NCI-H1048 (cell line): ENCODE results near the gene OVAAL.
A peak's percentile ranks its signal among the peaks of the same experiment; 100 is the strongest.

Experiments
- DNase-seq: peaks from one replicate; lab custom pipeline; 2025; lab: John Stamatoyannopoulos, UW

The OVAAL gene

DNA sequence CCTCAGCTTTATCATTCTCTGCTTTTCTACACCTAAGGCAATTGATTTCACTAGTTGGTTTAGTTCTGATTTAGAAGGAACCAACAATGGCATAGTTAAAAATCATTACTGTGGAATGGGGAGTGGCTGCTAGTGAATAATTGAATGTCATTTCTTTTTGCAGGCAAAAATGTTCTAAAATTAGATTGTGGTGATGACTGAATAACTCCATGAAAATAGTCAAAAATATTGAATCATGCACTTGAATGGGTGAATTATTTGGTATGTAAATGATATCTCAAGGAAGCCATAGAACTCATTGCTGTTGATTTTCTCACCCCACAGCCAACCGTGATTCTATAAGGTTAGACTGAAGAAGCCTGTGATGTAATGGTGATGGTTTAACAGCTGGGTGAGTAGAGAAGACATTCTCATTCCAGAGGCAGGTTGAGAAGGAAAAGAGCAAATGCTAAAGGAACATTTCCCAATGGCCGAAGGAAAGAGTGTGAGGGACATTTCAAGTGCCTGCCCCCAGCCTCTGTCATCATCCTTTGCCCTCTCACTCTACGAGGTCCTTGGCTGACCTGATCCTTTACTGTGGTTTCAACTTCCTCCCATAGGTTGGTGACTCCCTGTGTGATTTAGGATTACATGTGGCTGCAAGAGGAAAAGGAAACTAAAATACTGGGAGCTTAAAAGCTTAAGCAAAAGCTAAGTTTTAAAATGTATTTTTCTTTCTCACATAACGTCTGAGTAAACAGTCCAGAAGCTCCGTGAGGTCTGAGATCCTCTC is 12.5 kb downstream of the OVAAL start:
- no peak for DNase-seq

DNA sequence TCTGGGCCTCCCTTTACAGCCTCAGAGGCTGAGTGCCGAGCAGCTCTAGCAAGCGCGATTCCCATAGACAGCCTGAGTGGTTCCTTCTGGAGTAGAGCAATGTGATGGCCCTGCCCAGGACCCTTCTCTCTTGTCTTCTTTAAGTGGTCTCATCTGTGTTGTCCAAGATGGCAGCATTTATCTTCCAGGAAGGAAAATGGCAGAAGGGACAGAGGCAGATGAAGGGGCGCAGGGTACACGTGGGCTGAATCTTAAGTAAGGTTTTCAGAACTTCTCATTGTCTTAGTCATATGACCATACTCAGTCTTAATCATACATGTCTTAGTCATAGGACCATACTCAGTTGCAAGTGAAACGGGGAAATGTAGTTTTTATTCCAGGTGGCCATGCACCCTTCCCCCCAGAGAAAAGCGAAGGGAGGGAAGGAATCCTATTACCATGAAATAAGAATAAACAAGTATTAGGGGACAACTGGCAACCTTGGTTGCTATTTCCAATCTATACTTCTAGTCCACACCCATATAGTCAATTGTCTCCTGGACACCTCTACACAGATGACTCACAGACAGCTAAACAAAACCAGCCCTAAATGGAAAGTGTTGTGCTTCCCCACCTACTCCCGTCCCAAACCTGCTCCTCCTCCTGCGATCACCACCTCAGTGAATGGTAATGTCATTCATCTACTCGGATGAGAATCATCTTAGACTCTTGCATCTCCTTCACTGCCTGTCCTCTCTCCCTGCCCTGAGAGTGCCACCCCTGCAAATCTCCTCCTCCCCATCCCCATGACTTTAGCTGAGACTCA is 13.3 kb downstream of the OVAAL start:
- no peak for DNase-seq

DNA sequence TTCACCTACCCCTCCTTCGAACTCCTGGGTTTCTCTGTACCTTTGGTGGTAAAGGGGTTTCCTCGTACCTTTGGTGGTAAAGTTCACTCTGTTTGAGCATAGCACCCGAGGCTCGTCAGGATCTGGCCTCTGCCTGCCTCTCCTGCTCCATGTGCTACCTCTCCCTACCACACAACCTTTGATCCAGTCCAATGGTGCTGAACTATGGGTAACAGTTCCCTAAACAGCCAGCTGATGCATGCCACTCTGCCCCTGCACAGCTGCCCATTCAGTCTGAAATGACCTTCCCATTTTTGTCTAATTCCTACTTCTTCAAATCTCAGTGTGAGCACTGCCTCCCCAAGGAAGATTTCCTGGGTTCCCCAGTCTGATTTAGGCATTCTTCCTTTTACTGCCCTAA is 14.0 kb downstream of the OVAAL start:
- no peak for DNase-seq

DNA sequence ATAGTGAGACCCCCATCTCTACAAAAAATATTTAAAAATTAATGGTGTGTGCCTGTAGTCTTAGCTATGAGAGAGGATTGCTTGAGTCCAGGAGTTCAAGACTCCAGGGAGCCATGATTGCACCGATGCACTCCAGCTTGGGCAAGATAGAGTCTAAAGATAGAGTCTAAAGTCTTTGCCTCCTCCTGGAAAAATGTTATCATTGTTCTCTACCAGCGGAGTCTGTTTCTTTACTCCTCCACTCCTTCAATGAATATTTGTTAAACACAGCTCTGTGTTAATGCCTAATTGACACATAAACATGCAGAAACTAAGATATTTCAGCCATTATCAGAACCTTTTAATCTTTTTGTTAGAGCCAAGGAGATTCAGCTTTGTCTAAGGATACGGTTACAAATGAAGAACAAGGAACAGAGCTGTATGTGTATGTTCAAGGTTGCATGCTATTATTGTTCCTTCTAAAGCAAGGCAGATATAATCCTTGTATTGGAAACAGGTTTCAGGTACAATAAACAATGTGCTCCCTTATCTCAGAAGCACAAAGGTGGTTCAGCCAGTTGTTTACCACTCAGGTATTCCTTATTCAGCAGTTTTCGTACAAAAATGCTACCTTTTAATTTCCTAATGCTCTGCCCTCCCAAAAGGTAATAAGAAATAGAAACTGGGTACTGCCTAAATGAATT is 15.4 kb downstream of the OVAAL start:
- DNase-seq = peak; percentile 66

DNA sequence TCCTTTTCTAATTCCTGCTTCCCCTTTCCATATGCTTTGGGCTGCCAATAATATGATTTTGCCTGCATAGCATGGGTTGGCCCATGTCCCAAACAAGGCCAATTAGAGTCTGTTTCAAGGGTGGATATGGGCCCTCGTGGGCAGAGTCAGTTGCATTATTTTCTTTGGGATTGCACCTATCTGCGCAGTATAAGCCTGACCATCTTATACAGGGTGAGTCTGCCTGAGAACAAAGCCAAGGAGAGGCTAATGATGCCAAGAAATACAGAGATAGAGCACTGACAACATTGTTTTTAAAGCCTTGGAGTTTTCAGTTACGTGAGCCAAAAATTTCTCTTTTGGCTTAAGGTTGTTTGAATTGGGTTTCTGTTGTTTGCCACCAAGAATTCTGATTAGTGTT is 18.6 kb downstream of the OVAAL start:
- DNase-seq = no peak

DNA sequence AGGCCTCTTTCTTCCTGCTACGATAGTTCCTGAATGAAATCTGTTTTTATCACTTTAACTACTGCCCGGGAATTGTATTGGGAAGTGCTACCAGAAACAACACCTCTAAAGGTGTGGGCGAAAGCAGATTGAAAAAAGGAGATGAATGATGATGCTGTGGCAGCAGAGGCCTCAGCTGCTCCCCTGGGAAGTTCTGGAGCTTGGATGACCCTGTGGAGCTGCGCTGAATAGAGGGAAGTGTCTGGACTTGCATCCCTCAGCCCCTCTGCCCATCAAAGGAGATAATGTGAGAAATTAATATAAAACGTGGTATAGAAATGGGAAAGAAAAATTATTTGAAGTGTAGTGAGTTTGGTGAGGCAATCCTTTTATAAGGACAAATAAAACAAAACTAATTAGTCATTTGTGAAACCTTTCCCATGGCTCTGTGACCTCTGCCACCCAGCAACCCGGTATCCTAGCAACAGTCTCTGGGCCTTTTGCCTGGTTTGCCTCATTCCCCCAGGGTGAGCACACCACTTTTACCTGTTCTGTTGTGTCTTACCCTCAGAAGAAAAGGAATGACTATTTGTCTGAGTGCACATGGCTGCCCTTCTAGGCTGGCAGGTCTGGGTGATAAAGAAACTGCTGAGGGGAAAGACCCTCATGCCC is 21.3 kb downstream of the OVAAL start:
- no peak for DNase-seq

DNA sequence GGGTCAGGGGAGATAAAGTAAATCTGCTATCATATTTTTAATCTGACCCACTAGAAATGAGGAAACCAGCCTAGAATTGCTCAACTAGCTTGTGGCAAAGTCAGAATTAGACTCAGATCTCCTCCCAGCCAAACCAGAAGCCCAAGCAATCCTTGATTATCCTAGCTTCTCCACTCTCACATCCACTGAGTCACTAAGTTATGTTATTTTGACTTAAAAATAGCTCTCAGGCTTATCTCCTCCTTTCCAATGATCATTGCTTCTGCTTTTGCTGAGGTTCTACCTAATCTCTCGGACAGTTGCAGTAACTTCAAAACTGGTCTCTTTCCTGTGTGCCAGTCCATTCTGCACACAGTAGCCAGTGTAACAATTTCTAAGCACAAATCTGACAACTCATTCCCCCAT is 22.9 kb downstream of the OVAAL start:
- DNase-seq = no peak

DNA sequence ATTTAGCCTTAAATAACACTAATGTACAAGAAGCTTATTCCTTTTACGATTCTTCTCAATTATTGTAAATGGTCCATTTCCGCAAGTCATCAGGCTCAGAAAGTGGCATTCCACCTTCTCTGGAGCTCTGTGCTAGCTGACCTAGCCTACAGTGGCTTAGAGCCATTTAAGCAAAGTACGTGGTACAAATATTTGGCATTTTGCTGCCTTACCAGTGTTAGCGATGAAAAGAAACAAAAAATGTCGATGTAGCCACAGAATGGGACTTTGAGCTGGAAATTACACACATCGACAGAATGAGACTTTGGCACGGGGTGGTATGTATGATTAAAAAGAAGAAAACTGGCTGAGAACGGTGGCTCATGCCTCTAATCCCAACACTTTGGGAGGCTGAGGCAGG is 26.1 kb downstream of the OVAAL start:
- no peak for DNase-seq

DNA sequence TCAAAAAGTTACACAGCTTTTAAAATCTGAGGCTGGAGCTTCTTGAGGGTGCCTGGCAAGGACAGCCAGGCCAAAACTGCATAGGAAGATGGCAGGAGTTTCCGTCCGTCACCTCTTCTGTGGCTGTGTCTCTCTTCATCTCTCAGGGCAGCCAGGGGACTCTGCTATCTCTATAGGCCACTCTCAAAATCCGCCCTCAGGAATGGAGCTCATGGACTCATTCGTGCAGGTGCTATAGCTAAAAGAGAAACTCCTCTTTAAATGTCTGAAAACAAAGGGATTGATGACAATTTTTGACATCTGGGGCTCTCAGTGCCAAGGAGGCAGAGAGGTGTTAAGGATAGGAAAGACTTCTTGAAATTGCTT is 27.2 kb downstream of the OVAAL start:
- no peak for DNase-seq

DNA sequence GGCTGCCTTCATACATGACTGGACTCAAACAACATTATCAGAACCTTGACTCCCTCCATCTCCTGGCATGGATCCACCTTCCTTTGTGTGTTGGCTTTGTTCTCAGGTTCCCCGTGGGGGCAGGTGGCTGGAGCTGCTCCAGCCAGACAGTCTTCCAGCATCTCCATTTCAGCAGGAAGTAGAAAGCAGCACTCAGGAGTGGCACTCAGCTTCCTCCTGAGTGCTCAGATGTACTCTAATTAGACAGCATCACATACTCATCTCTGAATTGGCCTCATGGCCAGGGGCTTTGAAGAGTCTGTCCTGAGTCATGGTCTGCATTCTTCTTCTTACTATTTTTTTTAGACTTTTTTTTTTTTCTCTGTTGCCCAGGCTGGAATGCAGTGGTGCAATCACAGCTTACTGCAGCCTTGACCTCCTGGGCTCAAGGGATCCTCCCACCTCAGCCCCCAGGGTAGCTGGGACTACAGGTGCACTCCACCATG is 27.9 kb downstream of the OVAAL start:
- no peak for DNase-seq

DNA sequence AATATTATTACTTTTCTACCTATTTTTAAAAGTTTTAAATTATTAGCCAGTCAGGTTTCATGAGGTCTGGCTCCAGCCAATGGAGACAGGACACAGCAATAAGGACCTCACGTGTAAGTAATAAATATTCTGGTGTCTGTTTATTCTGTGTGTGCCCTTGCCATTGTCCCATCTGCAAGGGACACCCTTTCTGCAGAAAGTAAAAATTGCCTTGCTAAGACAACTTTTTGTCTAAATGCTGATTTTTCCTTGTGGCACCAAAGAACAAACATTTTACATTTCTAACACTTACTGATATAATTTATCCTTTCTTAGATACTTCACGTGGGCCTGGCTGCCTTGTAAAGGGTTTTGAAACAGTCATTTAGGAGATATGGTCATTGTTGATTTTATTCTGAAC is 29.4 kb downstream of the OVAAL start:
- DNase-seq = no peak

DNA sequence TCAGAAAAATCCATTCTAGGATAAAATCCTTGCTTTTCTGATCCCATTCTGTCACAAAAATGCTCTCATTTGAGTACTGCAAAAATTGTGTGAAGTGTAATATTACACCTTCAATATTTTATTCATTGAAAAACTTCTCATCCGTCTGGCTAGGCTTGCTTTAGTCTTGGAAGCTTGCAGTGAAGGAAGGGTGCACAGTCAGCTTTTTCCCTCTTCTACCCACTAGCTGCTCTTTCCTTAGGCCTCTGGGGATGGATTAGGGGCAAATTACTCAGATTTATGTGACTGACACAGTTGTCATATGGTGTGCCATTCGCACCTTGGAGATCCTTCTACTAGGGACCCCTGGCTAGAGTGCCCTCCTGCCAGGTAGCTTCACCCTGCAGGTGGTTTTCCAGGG is 32.1 kb downstream of the OVAAL start:
- DNase-seq = no peak

DNA sequence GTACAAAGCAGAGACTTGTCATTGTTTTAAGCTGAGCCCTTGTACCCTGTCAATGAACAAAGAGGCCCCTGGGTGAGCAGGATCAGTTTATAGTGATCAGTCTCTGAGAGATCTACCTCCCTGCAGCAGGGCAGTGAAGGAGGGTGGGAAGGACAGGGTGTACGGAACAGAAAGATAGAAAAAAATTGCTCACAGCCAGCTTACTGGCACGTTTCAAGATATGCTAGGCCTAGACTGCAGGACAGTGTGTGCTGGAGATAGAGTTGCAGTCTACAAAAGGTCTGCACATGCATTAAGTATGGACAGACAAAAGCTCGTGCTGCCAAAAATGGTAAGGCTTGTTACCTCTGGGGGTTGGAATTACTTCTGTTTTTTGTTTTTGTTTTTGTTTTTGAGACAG is 34.6 kb downstream of the OVAAL start:
- DNase-seq = no peak

DNA sequence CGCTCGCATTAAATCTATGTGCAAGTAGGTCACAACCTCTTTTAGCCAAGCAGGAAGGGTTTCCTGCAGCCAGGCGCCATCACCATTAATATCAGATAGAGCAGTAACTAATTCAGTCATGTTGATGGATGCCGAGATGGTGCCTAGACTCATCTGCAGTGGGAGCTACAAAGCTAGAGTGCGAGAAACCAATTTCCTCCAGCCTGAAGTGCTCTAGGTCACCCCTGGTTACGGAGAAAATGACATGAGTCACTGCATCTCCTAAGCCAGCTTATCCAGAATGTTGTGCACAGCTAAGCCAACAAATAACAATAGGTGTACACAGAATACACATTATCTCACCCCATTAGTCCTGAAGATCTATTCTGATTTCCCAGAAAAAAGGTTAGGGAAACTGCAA is 36.0 kb downstream of the OVAAL start:
- DNase-seq = no peak

DNA sequence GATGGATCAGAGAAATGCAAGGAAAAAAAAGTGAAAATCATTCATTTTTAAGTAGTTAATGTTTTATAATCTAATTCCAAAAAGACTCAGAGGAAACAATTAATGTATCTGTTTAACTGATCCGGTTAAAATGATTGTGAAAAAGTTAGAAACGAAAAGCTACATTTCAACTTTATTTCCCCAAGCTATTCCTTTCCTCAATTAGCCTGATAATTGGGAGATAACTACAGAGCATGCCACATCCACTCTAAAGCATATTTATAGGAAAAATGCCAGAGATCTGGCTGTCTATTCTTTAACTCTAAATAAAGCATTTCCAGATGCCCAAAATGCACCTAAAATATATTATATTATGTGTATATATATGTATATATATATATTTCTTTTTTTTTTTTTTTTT is 37.2 kb downstream of the OVAAL start:
- no peak for DNase-seq

DNA sequence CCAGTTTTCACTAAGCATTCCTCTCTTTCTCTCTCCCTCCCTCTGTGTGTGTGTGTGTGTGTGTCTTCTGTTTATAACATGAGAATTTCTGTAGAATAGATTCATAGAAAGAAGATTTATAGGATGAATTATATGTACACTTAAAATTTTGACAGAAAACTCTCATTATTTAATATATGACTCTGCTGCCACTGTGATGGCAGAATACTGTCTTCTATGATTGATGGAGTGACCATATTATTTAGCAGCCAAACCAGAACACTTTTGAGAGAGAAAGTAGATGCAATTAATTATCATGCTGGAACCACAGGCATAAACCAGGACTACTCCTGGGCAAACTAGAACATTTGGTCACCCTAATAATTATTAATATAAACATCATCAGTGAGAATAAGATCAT is 38.8 kb downstream of the OVAAL start:
- DNase-seq = no peak

DNA sequence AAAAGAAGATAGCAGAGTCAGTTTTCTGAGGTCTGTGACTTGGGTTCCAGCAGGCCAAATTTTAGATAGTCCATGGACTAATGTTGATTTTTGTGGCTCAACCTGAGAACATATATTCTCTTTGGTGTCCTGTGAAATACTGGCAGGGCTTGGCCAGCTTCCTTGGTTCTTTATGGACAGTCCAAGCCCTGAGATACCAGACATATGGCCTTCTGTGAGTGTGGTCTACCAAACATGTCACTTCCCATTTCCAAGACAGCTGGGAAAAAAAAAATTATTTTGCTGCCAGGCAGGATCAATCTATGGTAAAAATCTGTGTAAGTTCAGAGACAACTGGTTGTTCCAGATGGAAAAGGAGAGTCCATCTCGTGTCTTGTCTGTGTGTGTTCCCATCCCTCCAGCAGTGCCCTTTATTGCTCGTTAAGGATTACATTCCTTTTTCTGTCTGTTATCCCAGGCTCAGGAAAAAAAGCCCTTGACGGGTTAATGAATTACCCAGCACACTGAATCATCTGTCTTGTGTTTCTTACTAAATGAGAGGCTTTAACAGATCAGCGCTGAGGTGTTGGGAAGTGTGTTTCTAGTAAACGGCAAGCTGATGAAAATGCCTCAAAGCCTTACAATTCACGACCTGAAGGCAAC is 39.7 kb downstream of the OVAAL start:
- DNase-seq = no peak

DNA sequence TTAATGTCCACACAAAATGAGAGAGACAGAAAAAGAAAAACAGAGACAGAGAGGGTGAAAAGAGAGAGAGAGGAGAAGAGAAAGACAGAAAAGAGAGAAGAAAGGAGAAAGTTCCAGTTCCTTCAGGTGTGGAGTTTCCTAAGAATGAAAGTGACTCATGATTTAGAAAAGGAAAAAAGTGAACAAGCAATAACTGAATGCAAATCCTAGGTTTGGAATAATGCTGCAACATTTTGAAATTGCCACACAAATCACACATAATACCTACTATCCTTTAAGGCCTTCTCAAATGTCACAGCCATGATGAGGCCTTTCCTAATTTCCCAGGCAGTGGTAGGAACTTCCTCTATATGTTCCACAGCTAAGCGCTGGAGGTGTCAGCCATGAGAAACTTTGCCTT is 41.6 kb downstream of the OVAAL start:
- no peak for DNase-seq

DNA sequence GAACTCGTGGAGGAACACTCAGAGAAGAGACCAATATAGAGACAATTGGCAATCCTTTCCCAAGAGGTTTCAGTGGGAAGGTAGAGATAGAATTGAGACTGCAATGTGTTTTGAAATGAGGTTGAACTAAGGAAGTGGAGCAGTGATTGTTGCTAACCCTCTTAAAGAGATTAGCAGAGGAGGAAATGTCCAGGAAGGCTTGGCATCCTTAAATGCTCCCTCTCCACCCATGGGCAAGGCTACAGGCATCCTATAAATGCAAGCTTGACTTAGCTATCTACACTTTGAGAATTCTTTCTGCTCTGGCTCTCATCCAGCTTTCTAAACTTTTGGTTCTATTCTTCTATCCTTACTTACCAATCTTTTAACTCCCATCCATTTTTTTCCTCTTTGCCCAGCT is 42.7 kb downstream of the OVAAL start:
- no peak for DNase-seq

DNA sequence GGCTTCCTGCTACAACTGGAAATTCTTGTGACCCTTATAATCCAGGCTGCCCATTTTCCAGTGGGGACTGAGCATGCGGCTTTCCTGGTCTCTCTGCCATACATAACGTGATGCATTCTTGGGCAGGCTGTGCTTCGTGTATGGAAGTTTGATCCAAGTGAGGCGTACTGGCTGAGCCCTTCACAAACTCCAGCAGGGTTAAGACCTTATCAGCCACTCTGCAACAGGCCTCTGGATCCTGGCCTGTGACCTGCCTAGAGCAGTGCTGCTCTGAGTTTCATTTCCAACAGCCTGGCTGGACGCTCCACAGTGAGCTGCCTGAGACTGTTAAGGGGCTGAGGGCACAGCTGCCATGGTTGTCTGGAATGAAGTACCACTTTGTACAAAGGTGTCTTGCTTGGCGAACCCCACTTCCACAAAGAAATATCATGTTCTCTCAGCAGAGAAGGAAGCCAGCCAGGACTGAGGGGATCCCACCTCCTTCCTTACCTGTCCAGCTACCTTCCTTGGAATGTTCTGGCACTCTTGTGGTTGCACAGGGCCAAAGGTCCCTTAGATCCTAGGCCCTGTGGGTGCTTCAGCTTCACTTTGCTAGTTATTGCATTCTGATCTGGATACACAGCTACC is 44.6 kb downstream of the OVAAL start:
- DNase-seq = no peak

DNA sequence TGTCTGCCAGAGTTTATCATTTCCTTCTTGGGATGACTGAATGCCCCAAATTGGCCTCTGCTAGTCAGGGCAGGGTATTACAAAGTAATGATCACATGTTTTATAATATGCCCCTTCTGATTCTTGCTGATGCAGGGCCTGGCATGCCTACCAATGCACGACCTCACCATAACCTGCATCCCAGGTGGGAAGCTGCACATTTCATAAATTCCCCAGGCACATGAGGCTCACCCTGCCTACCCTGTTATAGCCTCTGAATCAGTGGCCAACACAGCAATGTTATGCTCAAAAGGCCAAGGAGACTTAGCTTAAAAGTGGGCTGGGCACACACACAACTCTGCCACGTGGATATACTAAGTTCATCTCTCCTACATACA is 45.1 kb downstream of the OVAAL start:
- no peak for DNase-seq

DNA sequence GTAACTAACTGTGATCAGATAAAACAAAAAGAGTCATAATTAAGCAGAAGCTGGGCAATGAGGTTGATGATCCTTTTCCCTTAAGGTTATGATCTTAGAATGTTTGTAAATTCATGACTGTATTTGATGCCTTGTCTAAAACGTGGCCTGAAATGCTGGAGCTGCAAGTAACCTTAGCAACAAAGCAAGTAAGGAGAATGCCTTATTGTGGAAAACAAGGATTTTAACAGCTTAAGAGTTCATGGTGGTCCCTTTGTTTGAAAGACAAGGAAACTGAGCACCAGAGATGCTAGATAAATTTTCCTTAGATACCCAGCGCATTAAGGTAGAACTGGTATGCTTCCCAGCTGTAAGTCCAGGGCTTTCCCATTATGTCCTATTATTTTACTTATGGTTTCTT is 47.4 kb downstream of the OVAAL start:
- no peak for DNase-seq
